Hematopoietic multipotent progenitor cell treated with erythropoietin and hydrocortisone succinate and interleukin-3 and kit ligand, for 6 days (in vitro differentiated cells): ENCODE results near the gene PCCA.
"Not testable (repeated sequence)": the region's sequence is repeated elsewhere in the genome, so short reads cannot be mapped to it uniquely, and the experiment has no call there.

Experiments
- DNase-seq: peaks from one replicate; pipeline ENCODE4 v3.0.0-alpha.2; 2015

Gene PCCA

GRCh38 chr13:100254002-100254401, 165.1 kb downstream of the PCCA start:
- DNase-seq = peak; percentile 7

- no peak for DNase-seq
Measured at GRCh38 chr13:100262404-100262803, 173.5 kb downstream of the PCCA start.

- no peak for DNase-seq
Measured at GRCh38 chr13:100266026-100266425, 177.1 kb downstream of the PCCA start.

- no peak for DNase-seq
Measured at GRCh38 chr13:100269837-100270236, 180.9 kb downstream of the PCCA start.

DNA sequence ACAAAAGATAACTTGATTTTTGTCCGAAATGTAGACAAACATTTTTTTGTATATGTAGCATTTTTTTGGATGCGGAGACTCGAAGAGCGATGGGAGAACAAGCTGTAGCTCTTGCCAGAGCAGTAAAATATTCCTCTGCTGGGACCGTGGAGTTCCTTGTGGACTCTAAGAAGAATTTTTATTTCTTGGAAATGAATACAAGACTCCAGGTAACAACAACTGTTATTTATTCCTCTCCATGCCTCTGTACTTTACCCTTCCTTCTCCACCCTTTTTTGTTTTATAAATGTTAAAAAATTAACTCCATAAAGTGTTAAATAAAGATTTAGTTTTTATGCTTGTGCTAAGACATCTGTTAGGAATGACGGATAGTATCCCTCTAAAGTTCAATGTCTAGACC, 184.2 kb downstream of the PCCA start:
- DNase-seq = no peak

DNA sequence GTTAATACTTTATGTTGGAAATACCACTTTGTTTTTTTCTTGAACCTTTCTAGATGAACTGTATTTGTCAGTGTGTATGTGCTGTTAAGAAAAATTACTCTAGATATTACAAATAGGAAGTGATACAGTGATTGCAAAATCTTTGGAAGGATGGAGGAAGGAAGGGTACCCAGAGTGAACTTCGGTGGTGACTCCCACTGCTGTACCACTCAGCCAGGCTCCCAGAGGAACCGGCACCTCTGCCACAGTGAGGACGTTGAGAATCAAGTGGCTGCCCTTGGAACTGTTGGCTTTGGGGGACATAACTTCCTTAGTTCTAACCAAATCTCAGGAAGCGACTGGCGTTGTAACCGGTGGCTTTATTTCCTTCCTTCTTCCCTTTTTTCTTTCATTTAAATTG, 184.7 kb downstream of the PCCA start:
- no peak for DNase-seq

DNA sequence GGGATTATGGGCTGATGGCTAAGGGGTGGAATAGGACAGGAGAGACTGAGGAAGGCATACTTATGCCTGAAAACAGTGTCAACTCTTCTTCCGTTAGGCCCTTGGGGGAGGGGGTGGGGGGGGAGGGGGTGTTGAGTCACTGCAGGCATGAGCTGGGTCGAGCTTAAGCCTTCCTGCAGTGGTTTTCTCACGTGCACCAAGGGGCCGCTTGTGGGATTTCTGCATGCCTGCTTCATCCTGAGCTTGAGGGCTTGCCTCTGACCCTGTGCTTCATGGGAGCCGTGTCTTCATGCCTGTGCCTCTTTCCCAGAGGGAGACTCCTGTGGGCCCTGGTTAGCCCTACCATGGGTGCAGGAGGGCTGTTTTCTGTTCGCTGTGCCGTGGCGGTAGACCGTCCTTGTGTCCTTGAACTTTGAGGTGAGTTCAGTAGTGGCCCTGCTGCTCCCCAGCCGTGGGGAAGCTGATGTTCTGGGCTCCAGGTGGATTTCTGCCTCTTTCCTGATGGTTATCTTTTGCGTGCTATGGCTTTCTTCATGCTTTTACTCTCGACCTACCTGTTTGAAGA, 186.1 kb downstream of the PCCA start:
- no peak for DNase-seq

GRCh38 chr13:100275746-100276145, 186.9 kb downstream of the PCCA start:
- no peak for DNase-seq

DNA sequence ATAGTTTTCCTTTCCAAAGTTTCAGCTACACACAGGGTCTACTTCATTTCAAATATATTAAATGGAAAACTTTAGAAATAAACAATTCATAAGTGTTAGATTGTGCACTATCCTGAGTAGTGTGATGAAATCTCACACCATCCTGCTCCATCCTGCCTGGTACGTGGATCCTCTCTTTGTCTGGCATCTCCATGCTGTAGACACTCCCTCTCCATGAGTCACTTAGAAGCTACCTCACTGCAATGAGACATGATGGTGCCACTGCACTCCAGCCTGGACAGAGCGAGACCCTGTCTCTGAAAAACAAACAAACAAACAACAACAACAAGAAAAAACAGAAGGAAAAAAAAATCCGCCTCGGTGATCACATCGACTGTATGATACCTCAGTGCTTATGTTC, 191.8 kb downstream of the PCCA start:
- no peak for DNase-seq

GRCh38 chr13:100282306-100282705, 193.4 kb downstream of the PCCA start:
- not testable (repeated sequence) for DNase-seq

DNA sequence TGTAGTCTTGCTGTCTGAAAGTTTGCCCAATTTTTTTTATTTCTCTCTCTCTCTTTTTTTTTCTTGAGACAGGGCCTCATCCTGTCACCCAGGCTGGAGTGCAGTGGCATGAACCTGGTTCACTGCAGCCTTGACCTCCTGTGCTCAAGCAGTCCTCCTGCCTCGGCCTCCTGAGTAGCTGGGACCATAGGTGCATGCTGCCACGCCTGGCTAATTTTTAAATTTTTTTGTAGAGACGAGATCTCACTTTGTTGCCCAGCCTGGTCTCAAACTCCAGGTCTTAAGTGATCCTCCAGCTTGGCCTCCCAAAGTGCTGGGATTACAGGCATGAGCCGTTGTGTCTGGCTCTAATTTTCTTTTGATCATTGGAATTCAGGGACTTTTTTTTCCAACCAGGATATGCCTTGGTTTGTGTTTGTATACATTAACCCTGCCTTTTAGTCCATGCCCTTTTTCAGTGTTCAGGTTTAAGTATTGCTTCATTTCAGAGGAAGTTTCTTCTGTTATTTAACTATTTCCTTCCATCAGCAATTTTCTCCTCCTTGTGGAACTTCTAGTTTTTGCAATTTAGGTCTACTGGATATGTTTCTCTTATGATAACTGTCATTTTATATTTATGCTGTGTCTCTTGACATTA, 201.4 kb downstream of the PCCA start:
- no peak for DNase-seq

GRCh38 chr13:100291624-100292023, 202.7 kb downstream of the PCCA start:
- no peak for DNase-seq

- no peak for DNase-seq
Measured at GRCh38 chr13:100297413-100297812, 208.5 kb downstream of the PCCA start.

- no peak for DNase-seq
Measured at GRCh38 chr13:100298116-100298681, 209.3 kb downstream of the PCCA start.

- no peak for DNase-seq
Measured at GRCh38 chr13:100298691-100299090, 209.8 kb downstream of the PCCA start.

- DNase-seq = no peak
Measured at GRCh38 chr13:100300243-100300642, 211.3 kb downstream of the PCCA start.

GRCh38 chr13:100300708-100301107, 211.8 kb downstream of the PCCA start:
- DNase-seq = no peak

DNA sequence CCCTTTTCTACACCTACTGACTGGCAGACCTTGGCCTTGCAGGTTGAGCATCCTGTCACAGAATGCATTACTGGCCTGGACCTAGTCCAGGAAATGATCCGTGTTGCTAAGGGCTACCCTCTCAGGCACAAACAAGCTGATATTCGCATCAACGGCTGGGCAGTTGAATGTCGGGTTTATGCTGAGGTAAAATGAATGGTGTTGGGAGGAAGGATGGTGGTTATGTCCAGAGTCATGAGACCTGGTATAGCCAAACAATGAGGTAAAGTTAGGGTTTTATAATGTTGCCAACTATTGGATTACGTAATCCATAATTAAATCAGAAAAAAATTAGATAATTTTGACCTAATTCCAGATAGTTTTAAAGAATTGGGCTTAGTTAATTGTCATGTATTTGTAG, 212.5 kb downstream of the PCCA start:
- DNase-seq = no peak

DNA sequence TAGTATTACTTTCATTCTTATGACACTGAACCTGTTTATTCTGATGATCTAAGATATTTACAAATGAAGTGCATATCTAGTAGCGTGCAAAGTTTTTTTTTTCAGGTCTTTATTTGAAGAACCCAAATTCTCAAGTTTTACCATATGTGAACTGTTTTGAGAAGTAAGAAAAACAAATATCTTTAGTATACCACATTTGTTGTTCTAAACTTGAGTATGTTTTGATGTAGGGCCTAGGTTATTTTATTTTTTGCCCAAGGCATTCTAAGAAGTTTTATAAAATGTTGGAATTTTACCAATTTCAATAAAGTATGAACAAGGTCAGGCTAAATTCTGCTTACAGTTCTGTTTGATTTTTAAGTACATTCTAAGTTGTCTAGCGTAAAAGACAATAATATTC, 213.5 kb downstream of the PCCA start:
- no peak for DNase-seq

- DNase-seq = no peak
Measured at GRCh38 chr13:100304229-100304628, 215.3 kb downstream of the PCCA start.

DNA sequence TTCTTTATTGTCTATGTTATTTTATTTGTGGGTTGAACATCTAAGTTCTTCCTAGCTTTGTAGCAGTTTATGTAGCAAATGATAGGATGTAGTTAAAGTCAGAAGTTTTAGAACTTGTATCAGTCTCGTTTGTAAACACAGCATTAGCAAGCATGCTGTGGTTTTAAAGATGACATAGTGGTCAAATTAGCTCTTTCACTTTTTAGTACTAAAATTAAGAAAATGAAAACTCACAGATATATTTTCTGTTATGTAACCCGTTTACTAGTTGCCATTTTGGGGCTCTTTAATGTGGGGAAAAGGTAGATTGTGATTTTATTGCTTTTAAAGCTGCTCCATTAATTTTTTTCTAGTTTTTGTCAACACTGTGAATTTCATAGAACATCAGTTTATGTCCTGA, 216.5 kb downstream of the PCCA start:
- no peak for DNase-seq

GRCh38 chr13:100306030-100306429, 217.1 kb downstream of the PCCA start:
- no peak for DNase-seq

DNA sequence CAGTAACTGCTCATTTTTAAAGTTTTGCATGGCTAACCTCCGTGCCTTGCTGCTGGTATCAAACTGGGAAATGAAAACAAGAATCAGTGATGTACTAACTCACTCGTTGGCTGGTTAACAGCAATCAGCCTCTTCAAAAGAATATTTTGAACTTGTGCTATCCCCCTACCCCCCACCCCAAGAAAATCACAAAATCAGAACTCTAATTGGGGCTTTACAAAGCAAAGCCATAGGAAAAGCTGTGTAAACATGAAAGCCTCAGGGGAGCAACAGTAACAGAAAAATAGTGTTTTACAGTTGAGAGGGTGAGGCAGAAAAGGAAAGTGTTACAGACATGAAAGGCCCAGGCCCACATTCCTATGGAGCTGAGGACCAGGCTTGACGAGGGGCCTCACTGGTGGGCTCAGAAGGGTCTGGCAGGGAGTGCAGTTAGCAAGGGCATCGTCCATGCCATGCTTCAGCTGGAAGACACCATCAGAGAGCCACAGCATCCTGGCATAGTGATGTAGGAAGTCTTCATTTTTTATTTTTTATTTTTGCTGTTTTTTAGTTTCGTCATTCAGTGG, 217.6 kb downstream of the PCCA start:
- DNase-seq = no peak

DNA sequence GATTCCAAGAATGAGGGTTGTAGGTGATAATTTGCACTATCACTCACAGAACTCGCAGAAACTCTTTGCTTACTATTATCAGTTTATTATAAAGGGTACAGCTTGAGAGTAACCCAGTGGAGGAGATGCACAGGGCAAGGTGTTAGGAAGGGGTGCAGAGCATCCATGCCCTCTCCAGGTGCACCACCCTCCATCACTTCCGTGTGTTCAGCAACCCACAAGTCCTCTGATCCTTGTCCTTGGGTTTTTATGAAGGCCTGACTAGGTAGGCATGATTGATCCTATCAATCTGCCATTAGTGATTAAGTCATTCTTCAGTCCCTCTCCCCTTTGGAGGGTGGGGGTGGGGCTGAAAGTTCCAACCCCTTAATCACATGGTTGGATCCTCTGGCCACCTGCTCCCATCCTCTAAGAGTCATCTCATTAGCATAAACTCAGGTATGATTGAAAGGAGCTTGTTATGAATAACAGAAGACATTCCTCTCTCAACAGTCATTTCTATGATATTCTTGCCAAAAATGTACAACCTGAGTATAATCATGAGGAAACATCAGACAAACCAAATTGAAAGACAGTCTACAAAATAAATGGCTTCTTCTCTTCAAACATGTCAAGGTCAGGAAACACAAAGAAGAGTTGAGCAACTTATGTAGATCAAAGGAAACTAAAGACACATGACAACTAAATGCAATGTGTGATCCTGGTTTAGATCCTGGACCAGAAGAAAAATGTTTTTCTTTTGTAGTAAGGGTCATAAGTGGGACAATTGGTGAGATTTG, 225.4 kb downstream of the PCCA start:
- DNase-seq = no peak
